Common myeloid progenitor, CD34-positive (primary cell): ENCODE measurements around the gene SUMO1.

Source experiments
- CTCF ChIA-PET: fragments of 350-600 bp; sonication (Branson Sonifier 250); formaldehyde crosslinking; loops from one replicate; lab custom pipeline; 2021; ENCODE audit warnings: antibody characterized with exemption; lab: Charles Lee
- POLR2A ChIA-PET: fragments of 350-600 bp; sonication (Branson Sonifier 250); formaldehyde crosslinking; loops from one replicate; lab custom pipeline; 2021; ENCODE audit warnings: antibody characterized with exemption; lab: Charles Lee
- DNase-seq, 3 donors: peaks; one replicate each; pipeline versions ENCODE4 v3.0.0 to v3.0.0-alpha.2; 2013
- H3K27ac ChIP-seq, 2 experiments: 1 replicate in 1 of 2; 2 replicates in 1 of 2; pipeline ENCODE4 v1.7.0; 2013; ENCODE audit warnings: inconsistent platforms in 2 of 2, low read length in 2 of 2, mild to moderate bottlenecking in 2 of 2, low read depth in 1 of 2, moderate library complexity in 1 of 2; ENCODE audit not compliant: severe bottlenecking in 2 of 2, insufficient read depth in 1 of 2, poor library complexity in 1 of 2
- H3K27me3 ChIP-seq, 5 experiments: replicated peaks in 2 of 5; 1 replicate in 3 of 5; 2 replicates in 2 of 5; pipeline versions ENCODE4 v1.6.1 to v1.7.0; 2013; ENCODE audit warnings: low read length in 4 of 5, mild to moderate bottlenecking in 2 of 5, moderate library complexity in 2 of 5, inconsistent platforms in 1 of 5; ENCODE audit not compliant: insufficient read depth in 5 of 5, control insufficient read depth in 4 of 5
- H3K36me3 ChIP-seq, 4 experiments: 1 replicate in 2 of 4; 2 replicates in 2 of 4; pipeline versions ENCODE4 v1.6.1 to v1.7.0; 2013; ENCODE audit warnings: low read length in 3 of 4, control low read depth in 1 of 4, mild to moderate bottlenecking in 1 of 4; ENCODE audit not compliant: control insufficient read depth in 4 of 4, insufficient read depth in 4 of 4
- H3K4me1 ChIP-seq, 4 experiments: 1 replicate in 3 of 4; 2 replicates in 1 of 4; pipeline versions ENCODE4 v1.6.1 to v1.7.1; 2013; ENCODE audit warnings: low read length in 3 of 4, mild to moderate bottlenecking in 3 of 4, control low read depth in 1 of 4, inconsistent platforms in 1 of 4, moderate library complexity in 1 of 4; ENCODE audit not compliant: control insufficient read depth in 4 of 4, insufficient read depth in 4 of 4; ENCODE audit errors: control extremely low read depth in 1 of 4
- H3K4me3 ChIP-seq, 7 experiments: 1 replicate in 4 of 7; 2 replicates in 3 of 7; pipeline versions ENCODE4 v1.5.1 to v1.7.0; 2013; ENCODE audit warnings: mild to moderate bottlenecking in 7 of 7, low read length in 6 of 7, moderate library complexity in 6 of 7, inconsistent platforms in 2 of 7, low read depth in 2 of 7, control low read depth in 1 of 7; ENCODE audit not compliant: insufficient read depth in 4 of 7, control insufficient read depth in 1 of 7; ENCODE audit errors: extremely low read depth in 1 of 7
- H3K9me3 ChIP-seq, 5 experiments: 1 replicate in 4 of 5; 2 replicates in 1 of 5; pipeline versions ENCODE4 v1.6.1 to v1.7.1; 2013; ENCODE audit warnings: low read length in 4 of 5, mild to moderate bottlenecking in 2 of 5, inconsistent platforms in 1 of 5, low read depth in 1 of 5, moderate library complexity in 1 of 5; ENCODE audit not compliant: control insufficient read depth in 4 of 5, insufficient read depth in 2 of 5; ENCODE audit errors: control extremely low read depth in 1 of 5
- WGBS: methylation state at CpG from one replicate; pipeline ENCODE4 v1.1.5; 2013; ENCODE audit not compliant: insufficient coverage; 5-methylcytosine and 5-hydroxymethylcytosine counted together

The SUMO1 gene

DNA sequence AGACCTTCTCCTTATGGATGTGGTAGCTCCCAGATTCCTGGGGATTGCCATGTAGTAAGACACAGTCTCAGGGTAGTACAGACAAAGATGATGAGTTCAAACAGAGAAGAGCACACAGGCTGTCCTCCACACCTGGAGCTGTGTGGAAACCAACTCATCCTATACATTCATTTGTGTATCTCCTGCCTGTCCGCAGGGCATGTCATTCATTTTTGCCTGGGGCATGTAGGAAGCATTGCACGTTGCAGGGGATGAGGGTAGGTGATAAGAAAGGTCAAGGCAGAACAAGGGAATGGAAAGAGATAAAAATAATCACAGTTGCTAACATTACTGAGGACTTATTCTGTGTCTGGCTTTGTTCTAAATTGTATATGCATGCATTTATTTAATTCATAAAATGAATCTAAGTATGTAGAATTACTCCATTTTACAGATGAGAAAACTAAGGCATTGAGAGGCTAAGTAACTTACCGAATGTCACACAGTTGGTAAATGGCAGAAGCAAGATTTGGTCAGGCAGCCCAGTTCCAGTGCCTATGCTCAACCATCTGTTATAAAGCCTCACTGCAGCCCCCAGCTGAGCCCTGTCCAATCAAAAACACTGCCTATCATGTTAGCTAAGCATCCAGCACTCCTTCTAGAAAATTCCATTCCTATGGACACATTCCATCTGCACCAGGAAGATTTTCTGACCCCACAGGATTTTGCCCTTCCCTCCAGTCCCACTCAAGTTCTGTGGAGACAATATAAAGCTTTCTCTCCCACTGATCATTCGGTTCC lies 81.0 kb downstream of the SUMO1 start:
- no peak for DNase-seq
- Histone ChIP-seq H3K4me3 (no peak overlapping the region), H3K4me1 (peaks cover 0 to 16% (median 14%) of the 10 kb centered on the region in 4 experiments), H3K27me3 (no peaks in the 10 kb centered on the region), H3K36me3 (no peaks in the 10 kb centered on the region), H3K27ac (no peak overlapping the region), H3K9me3 (no peaks in the 10 kb centered on the region)
- POLR2A ChIA-PET: no interaction called here
- 100% methylated on average over 2 of the region's 4 CpGs for WGBS
- CTCF ChIA-PET: no interaction called here
